Rectal smooth muscle tissue (tissue), 1 donor: ENCODE results near the gene ANKFN1.

ENCODE experiments used
- H3K27ac ChIP-seq: one replicate; pipeline ENCODE4 v1.7.0; 2013; ENCODE audit warnings: low read depth, low read length, inconsistent platforms
- H3K27me3 ChIP-seq: one replicate; pipeline ENCODE4 v1.7.0; 2013; ENCODE audit warnings: low read length; ENCODE audit not compliant: control insufficient read depth, insufficient read depth
- H3K36me3 ChIP-seq: one replicate; pipeline ENCODE4 v1.7.0; 2013; ENCODE audit warnings: low read length; ENCODE audit not compliant: control insufficient read depth, insufficient read depth
- H3K4me1 ChIP-seq: one replicate; pipeline ENCODE4 v1.7.0; 2013; ENCODE audit warnings: low read length; ENCODE audit not compliant: control insufficient read depth, insufficient read depth
- H3K4me3 ChIP-seq: one replicate; pipeline ENCODE4 v1.7.0; 2013; ENCODE audit warnings: low read length
- H3K9ac ChIP-seq: one replicate; pipeline ENCODE4 v1.7.0; 2013; ENCODE audit warnings: low read length

ANKFN1 gene

GRCh38 chr17:56152874-56153602, at the start of gene ANKFN1:
ANKFN1 (plus strand) TSS chr17:56153475; CDS start chr17:56212668, 59,193 bp downstream.
- Histone ChIP-seq H3K27me3 (no peaks in the 10 kb centered on the region), H3K36me3 (no peaks in the 10 kb centered on the region), H3K4me3 (no peak within 1 kb of the TSS), H3K4me1 (no peaks in the 10 kb centered on the region), H3K9ac (no peak within 1 kb of the TSS), H3K27ac (no peak within 1 kb of the TSS)

DNA sequence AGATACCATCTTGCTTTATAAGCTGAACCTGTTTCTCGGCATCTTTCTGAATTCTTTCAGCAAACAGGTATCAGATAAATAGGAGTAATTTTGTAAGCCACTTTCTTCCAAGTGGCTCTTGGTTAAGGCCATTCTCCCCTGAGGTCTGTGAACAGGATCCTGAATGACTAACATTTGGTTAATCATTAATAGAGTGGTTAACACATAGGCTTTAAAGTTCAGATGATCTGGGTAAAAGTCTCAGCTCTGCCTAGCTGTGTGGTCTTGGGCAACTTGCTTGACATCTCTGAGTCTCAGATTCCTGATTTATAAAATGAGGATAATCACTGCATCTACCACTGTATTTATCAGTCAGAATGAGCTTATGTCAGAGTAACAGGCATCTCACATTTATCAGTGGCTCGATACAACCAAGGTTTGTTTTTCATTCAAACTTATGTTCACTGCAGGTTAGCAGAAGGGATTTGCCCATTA, 44.4 kb upstream of the ANKFN1 start:
- Histone ChIP-seq H3K4me3 (no peak overlapping the region), H3K9ac (no peak overlapping the region), H3K4me1 (no peaks in the 10 kb centered on the region), H3K27me3 (no peaks in the 10 kb centered on the region), H3K27ac (no peak overlapping the region), H3K36me3 (no peaks in the 10 kb centered on the region)

- Histone ChIP-seq H3K27me3 (no peaks in the 10 kb centered on the region), H3K36me3 (no peaks in the 10 kb centered on the region), H3K4me1 (no peaks in the 10 kb centered on the region), H3K4me3 (no peak overlapping the region), H3K27ac (no peak overlapping the region), H3K9ac (no peak overlapping the region)
Observed at GRCh38 chr17:56109836-56110235, 43.4 kb upstream of the ANKFN1 start.

GRCh38 chr17:56110463-56111135, 42.7 kb upstream of the ANKFN1 start:
- no peaks in the 10 kb centered on the region for H3K4me1 ChIP-seq
- no peak overlapping the region for H3K27ac ChIP-seq

DNA sequence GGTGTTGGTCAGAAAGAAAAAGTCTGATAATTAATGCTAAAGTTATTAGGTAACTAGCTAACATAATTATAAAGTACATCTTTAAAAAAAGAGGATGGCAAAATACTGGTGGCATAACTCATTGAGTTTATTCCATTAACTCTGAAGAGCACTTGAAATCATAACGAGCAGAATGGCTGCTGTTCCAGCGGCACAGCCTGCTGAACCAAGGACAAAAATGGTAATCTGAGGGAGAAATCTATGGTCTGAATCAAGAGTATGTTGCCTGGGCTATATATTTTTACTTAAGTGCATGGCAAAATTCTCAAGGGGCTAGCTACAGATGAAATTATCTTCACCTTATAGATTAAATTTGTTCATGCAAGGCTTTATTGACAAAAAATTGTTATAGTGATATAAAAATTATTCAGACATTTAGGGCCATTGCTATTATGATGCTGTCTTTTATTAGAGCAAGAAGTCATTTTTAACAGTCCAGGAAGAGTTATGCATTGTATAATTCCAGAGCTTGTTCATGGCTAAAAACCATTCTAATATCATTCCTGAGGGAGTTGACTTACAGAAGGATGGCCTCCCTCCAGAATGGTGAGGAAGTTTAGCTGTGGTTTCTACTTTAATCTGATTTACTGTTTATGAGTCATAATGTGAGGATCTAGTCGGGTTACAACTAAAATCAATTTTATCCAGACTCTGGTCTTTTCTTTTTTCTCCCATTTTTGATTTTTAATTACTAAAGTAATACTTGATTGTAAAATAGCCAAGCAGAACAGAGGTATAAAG, 41.4 kb upstream of the ANKFN1 start:
- Histone ChIP-seq H3K4me3 (no peak overlapping the region), H3K27ac (no peak overlapping the region), H3K4me1 (no peaks in the 10 kb centered on the region), H3K27me3 (no peaks in the 10 kb centered on the region), H3K36me3 (no peaks in the 10 kb centered on the region), H3K9ac (no peak overlapping the region)

More at GRCh38 chr17:56110463-56111135, 42.7 kb upstream of the ANKFN1 start:
- no peaks in the 10 kb centered on the region for H3K27me3 ChIP-seq
- H3K4me3 ChIP-seq, result no peak overlapping the region
- H3K9ac ChIP-seq, result no peak overlapping the region
- no peaks in the 10 kb centered on the region for H3K36me3 ChIP-seq

DNA sequence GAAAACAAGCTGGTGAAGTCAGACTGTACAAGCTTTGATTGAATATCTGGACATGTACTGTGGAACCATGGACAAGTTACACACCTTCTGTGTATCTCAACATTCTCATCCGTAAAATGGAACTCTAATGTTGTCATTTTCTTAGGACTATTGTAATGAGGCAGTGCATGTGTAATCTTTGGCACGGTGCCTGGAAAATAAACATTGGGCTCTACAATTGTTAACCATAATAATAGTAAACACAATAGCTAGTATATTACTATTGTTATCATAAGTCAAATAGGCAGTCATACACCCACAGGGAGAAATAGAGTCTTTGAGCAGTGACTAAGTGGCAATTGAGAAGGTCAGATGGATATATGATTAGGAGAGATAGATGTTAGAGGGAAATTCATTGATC, 39.8 kb upstream of the ANKFN1 start:
- H3K36me3 ChIP-seq, result no peaks in the 10 kb centered on the region
- H3K27ac ChIP-seq, result no peak overlapping the region
- H3K4me3 ChIP-seq, result no peak overlapping the region
- H3K4me1 ChIP-seq, result no peaks in the 10 kb centered on the region
- no peaks in the 10 kb centered on the region for H3K27me3 ChIP-seq
- no peak overlapping the region for H3K9ac ChIP-seq

GRCh38 chr17:56114469-56114868, 38.8 kb upstream of the ANKFN1 start:
- H3K4me3 ChIP-seq, result no peak overlapping the region
- H3K9ac ChIP-seq, result no peak overlapping the region
- H3K27ac ChIP-seq, result no peak overlapping the region
- no peaks in the 10 kb centered on the region for H3K4me1 ChIP-seq
- no peaks in the 10 kb centered on the region for H3K27me3 ChIP-seq
- no peaks in the 10 kb centered on the region for H3K36me3 ChIP-seq

DNA sequence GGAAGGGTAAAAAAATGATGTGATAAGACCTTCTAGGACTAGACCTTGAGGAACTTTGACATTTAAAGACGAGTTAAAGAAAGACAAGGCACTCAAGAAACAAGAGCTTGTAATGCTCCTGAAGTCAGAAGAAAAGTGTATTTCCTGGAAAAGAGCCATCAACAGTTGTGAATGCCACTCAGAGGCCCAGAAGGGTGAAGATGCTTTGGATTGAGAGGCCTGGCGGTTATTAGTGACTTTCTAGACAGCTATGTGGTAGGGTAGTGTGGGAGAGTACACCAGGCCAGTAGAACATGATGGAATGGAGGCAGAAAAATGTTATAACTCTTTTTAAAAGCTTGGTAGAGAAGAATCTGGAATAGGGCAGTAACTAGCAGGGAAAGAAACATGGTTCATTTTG, 34.1 kb upstream of the ANKFN1 start:
- H3K9ac ChIP-seq, result no peak overlapping the region
- no peaks in the 10 kb centered on the region for H3K27me3 ChIP-seq
- no peaks in the 10 kb centered on the region for H3K4me1 ChIP-seq
- no peak overlapping the region for H3K4me3 ChIP-seq
- H3K36me3 ChIP-seq, result no peaks in the 10 kb centered on the region
- H3K27ac ChIP-seq, result no peak overlapping the region

DNA sequence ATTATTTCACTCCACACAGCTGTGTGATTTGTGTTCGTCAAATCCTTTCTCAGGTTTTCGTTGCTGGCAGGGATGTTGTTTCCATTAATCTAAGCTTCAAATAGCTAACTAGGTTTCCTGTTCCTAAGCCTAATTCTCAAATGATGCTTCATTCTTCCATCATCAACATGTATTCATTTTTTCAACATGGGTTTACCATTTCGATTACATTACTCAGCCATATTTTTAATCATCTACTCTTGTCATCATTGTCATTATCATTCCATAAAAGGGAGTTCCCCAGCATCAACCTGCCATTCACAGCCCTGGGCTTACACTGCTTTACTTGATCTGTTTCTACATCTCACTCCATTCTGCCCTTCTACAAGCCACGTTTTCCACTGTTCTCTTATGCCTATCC, 33.3 kb upstream of the ANKFN1 start:
- no peak overlapping the region for H3K27ac ChIP-seq
- H3K9ac ChIP-seq, result no peak overlapping the region
- H3K4me1 ChIP-seq, result no peaks in the 10 kb centered on the region
- H3K27me3 ChIP-seq, result no peaks in the 10 kb centered on the region
- H3K36me3 ChIP-seq, result no peaks in the 10 kb centered on the region
- no peak overlapping the region for H3K4me3 ChIP-seq

GRCh38 chr17:56121191-56122051, 31.9 kb upstream of the ANKFN1 start:
- H3K4me1 ChIP-seq, result no peaks in the 10 kb centered on the region
- no peak overlapping the region for H3K9ac ChIP-seq
- no peak overlapping the region for H3K4me3 ChIP-seq
- H3K36me3 ChIP-seq, result no peaks in the 10 kb centered on the region
- H3K27ac ChIP-seq, result no peak overlapping the region
- no peaks in the 10 kb centered on the region for H3K27me3 ChIP-seq

DNA sequence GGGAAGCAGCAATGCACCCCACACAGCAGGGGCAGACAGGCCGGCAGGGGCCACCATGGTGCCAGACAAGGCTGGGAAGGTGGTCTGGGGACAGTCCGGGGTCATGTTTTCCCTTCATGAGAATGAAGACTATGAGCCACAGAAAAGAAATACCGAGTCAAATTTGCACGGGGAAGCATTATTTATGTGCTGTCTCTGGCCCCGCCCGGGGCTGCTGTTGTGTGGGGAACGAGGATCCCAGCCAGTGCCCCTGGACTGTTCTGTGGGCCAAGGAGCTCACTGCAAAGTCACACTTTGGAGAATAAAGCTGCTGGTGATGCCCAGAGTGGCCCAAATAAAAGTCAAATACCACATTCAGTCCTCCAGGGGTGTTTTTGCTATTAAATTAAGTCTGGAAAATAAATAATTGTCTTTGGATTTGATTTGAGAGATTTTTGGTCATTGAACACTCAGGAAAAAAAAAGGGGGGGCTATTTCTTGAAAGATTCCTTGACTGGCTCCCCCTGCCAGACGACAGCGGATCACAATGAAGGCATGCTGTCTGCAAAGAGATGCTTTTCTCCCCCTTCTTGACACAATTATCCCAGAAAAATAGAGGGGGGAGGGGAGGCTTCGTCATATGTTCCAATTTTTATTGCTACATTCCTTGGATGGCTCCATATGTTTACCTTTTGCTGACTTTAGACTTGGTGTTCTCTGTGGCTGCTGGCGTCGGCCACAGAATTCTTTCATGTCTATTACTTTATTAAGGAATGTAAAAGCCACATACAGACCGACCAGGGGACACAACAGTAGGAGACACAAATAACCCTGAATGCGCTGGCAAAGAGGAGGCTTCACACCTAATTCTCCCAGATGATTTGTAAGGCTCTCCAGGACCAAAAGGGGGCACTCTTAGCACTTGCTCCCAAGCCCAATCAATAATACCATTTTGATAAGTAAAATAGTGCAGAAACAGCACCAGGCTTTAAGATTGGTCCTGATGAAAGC, 27.1 kb upstream of the ANKFN1 start:
- no peaks in the 10 kb centered on the region for H3K36me3 ChIP-seq
- H3K4me1 ChIP-seq, result no peaks in the 10 kb centered on the region
- H3K4me3 ChIP-seq, result no peak overlapping the region
- H3K9ac ChIP-seq, result no peak overlapping the region
- H3K27me3 ChIP-seq, result no peaks in the 10 kb centered on the region
- no peak overlapping the region for H3K27ac ChIP-seq
